H9 (cell line): ENCODE measurements around the gene CBLB. TPM values are rescaled to one million over a fixed set of nuclear protein-coding genes. Genes with fewer than 3 reads are reported as not detected.

Experiments used
- DNase-seq: peaks from one replicate; pipeline ENCODE4 v3.0.0-alpha.2; 2017
- H2AFZ ChIP-seq: one replicate; pipeline ENCODE4 v1.6.1; 2013; ENCODE audit warnings: mild to moderate bottlenecking, low read length, control low read depth, moderate library complexity
- H2AK5ac ChIP-seq: 2 replicates; pipeline ENCODE4 v1.6.1; 2013; ENCODE audit warnings: low read length, control low read depth, mixed read lengths; ENCODE audit not compliant: insufficient read length
- H2BK120ac ChIP-seq: one replicate; pipeline ENCODE4 v1.6.1; 2013; ENCODE audit warnings: low read depth, mild to moderate bottlenecking, low read length, control low read depth, inconsistent platforms; ENCODE audit not compliant: poor library complexity, severe bottlenecking
- H2BK12ac ChIP-seq: 2 replicates; pipeline ENCODE4 v1.6.1; 2013; ENCODE audit warnings: low read length, control low read depth, mixed read lengths, low read depth; ENCODE audit not compliant: insufficient read length
- H2BK15ac ChIP-seq: 2 replicates; pipeline ENCODE4 v1.6.1; 2013; ENCODE audit warnings: low read depth, low read length, control low read depth
- H2BK20ac ChIP-seq: one replicate; pipeline ENCODE4 v1.6.1; 2013; ENCODE audit warnings: low read depth, mild to moderate bottlenecking, low read length, control low read depth, inconsistent platforms; ENCODE audit not compliant: poor library complexity, severe bottlenecking
- H2BK5ac ChIP-seq: 2 replicates; pipeline ENCODE4 v1.6.1; 2013; ENCODE audit warnings: low read length, control low read depth, mixed read lengths; ENCODE audit not compliant: insufficient read length
- H3K14ac ChIP-seq: 2 replicates; pipeline ENCODE4 v1.6.1; 2013; ENCODE audit warnings: low read length, control low read depth; ENCODE audit not compliant: insufficient read depth
- H3K18ac ChIP-seq: 2 replicates; pipeline ENCODE4 v1.6.1; 2013; ENCODE audit warnings: low read depth, mild to moderate bottlenecking, mixed read lengths, low read length, control low read depth; ENCODE audit not compliant: insufficient read length
- H3K23ac ChIP-seq: 2 replicates; pipeline ENCODE4 v1.6.1; 2013; ENCODE audit warnings: low read length, control low read depth, mixed read lengths, low read depth; ENCODE audit not compliant: insufficient read length
- H3K23me2 ChIP-seq: 2 replicates; pipeline ENCODE4 v1.6.1; 2013; ENCODE audit warnings: low read depth, mild to moderate bottlenecking, mixed read lengths, low read length, control low read depth; ENCODE audit not compliant: insufficient read length, poor library complexity, severe bottlenecking
- H3K27ac ChIP-seq: 2 replicates; pipeline ENCODE4 v1.5.1; 2013; ENCODE audit warnings: low read length, control low read depth, mixed read lengths, low read depth; ENCODE audit not compliant: insufficient read length
- H3K27me3 ChIP-seq: 2 replicates; pipeline ENCODE4 v1.6.1; 2013; ENCODE audit warnings: low read length, control low read depth, inconsistent platforms; ENCODE audit not compliant: insufficient read depth
- H3K4ac ChIP-seq: 2 replicates; pipeline ENCODE4 v1.6.1; 2013; ENCODE audit warnings: low read depth, mild to moderate bottlenecking, control low read depth, inconsistent platforms, low read length, moderate library complexity
- H3K4me1 ChIP-seq: 2 replicates; pipeline ENCODE4 v1.6.1; 2013; ENCODE audit warnings: low read length, control low read depth, inconsistent platforms; ENCODE audit not compliant: insufficient read depth
- H3K4me2 ChIP-seq: 2 replicates; pipeline ENCODE4 v1.6.1; 2013; ENCODE audit warnings: low read length, control low read depth, mixed read lengths; ENCODE audit not compliant: insufficient read length, insufficient read depth
- H3K56ac ChIP-seq: 2 replicates; pipeline ENCODE4 v1.6.1; 2013; ENCODE audit warnings: low read depth, mild to moderate bottlenecking, mixed read lengths, low read length, control low read depth; ENCODE audit not compliant: insufficient read length
- H3K79me1 ChIP-seq: 2 replicates; pipeline ENCODE4 v1.6.1; 2013; ENCODE audit warnings: low read depth, mild to moderate bottlenecking, moderate library complexity, low read length, control low read depth, inconsistent platforms; ENCODE audit not compliant: insufficient read depth, poor library complexity, severe bottlenecking
- H3K79me2 ChIP-seq: 2 replicates; pipeline ENCODE4 v1.6.1; 2013; ENCODE audit warnings: low read length, control low read depth, inconsistent platforms; ENCODE audit not compliant: insufficient read depth
- H3K9ac ChIP-seq: 2 replicates; pipeline ENCODE4 v1.6.1; 2013; ENCODE audit warnings: low read length, control low read depth, mixed read lengths; ENCODE audit not compliant: insufficient read length; ENCODE audit errors: extremely low read depth
- H3K9me3 ChIP-seq: one replicate; pipeline ENCODE4 v1.6.1; 2013; ENCODE audit warnings: low read depth, low read length, inconsistent platforms; ENCODE audit not compliant: control insufficient read depth
- H3T11ph ChIP-seq: one replicate; pipeline ENCODE4 v1.6.1; 2013; ENCODE audit warnings: mild to moderate bottlenecking, low read length, control low read depth, inconsistent platforms
- H4K20me1 ChIP-seq: one replicate; pipeline ENCODE4 v1.6.1; 2013; ENCODE audit not compliant: control insufficient read depth, insufficient read length, insufficient read depth
- H4K5ac ChIP-seq: 2 replicates; pipeline ENCODE4 v1.6.1; 2013; ENCODE audit warnings: low read depth, mild to moderate bottlenecking, mixed read lengths, low read length, control low read depth; ENCODE audit not compliant: insufficient read length
- H4K8ac ChIP-seq: replicated peaks from 2 replicates; pipeline ENCODE4 v1.6.1; 2013; ENCODE audit warnings: low read length, control low read depth, mixed read lengths, low read depth; ENCODE audit not compliant: insufficient read length
- H4K91ac ChIP-seq: 2 replicates; pipeline ENCODE4 v1.6.1; 2013; ENCODE audit warnings: low read depth, mild to moderate bottlenecking, moderate library complexity, mixed read lengths, low read length, control low read depth; ENCODE audit not compliant: insufficient read length
- H3K27ac Mint-ChIP-seq, 3 experiments: 2 replicates in 2 of 3; 3 replicates in 1 of 3; pipeline ENCODE4 v1.8.0; 2020 to 2021; ENCODE audit warnings: mixed read lengths in 3 of 3, mild to moderate bottlenecking in 1 of 3, moderate library complexity in 1 of 3
- H3K27me3 Mint-ChIP-seq: 2 replicates; pipeline ENCODE4 v1.8.0; 2021; ENCODE audit warnings: low read depth, mild to moderate bottlenecking, moderate library complexity, mixed read lengths
- H3K36me3 Mint-ChIP-seq, 3 experiments: 2 replicates in 2 of 3; 3 replicates in 1 of 3; pipeline ENCODE4 v1.8.0; 2020 to 2021; ENCODE audit warnings: low read depth in 3 of 3, mixed read lengths in 3 of 3; ENCODE audit not compliant: insufficient read depth in 1 of 3
- H3K4me1 Mint-ChIP-seq, 2 experiments: 2 replicates each; pipeline ENCODE4 v1.8.0; 2020; ENCODE audit warnings: mixed read lengths in 2 of 2
- H3K4me3 Mint-ChIP-seq, 2 experiments: 2 replicates in 1 of 2; 3 replicates in 1 of 2; pipeline ENCODE4 v1.8.0; 2020 to 2021; ENCODE audit warnings: mild to moderate bottlenecking in 2 of 2, mixed read lengths in 2 of 2, moderate library complexity in 1 of 2
- H3K9me3 Mint-ChIP-seq, 2 experiments: 2 replicates in 1 of 2; 3 replicates in 1 of 2; pipeline ENCODE4 v1.8.0; 2020; ENCODE audit warnings: mild to moderate bottlenecking in 2 of 2, mixed read lengths in 2 of 2, moderate library complexity in 1 of 2
- CTCF ChIP-seq: fragments of 200-600 bp; sonication (generic); conservative IDR thresholded peaks from 3 replicates; pipeline ENCODE4 v1.8.0; 2021; ENCODE audit warnings: antibody characterized with exemption, mild to moderate bottlenecking
- total RNA-seq: library from RNA; stranded (reverse); gene quantifications from 2 replicates; pipeline ENCODE4 v1.2.1, GENCODE V29; 2021

Gene CBLB
- total RNA-seq, 1 experiment from 2014 or later, result 25.7 TPM

GRCh38 chr3:105844704-105845103 lies 24.1 kb downstream of the CBLB start:
- no peak overlapping the region for H4K5ac ChIP-seq
- H3K18ac ChIP-seq, result no peak overlapping the region
- no peaks in the 10 kb centered on the region for H3K4me1 ChIP-seq
- H3K4ac ChIP-seq, result no peak overlapping the region
- H3K27me3 ChIP-seq, result no peaks in the 10 kb centered on the region
- H2BK15ac ChIP-seq, result no peak overlapping the region
- no peak overlapping the region for H3T11ph ChIP-seq
- no peak overlapping the region for H3K4me2 ChIP-seq
- no peak overlapping the region for H2BK120ac ChIP-seq
- peaks cover 7 to 29% of the 10 kb centered on the region in 2 experiments for H3K4me1 Mint-ChIP-seq
- no peak overlapping the region for H3K23ac ChIP-seq
- no peak overlapping the region for H4K91ac ChIP-seq
- no peak for DNase-seq
- no peak overlapping the region for H3K14ac ChIP-seq
- peaks cover 0 to 14% (median 6%) of the 10 kb centered on the region in 3 experiments; a peak in 3 of 7 replicates for H3K36me3 Mint-ChIP-seq
- H2AK5ac ChIP-seq, result no peak overlapping the region
- no peaks in the 10 kb centered on the region for H3K23me2 ChIP-seq
- H4K8ac ChIP-seq, result no peak overlapping the region
- H3K79me2 ChIP-seq, result no peaks in the 10 kb centered on the region
- H3K79me1 ChIP-seq, result no peaks in the 10 kb centered on the region
- H3K27me3 Mint-ChIP-seq, result no peaks in the 10 kb centered on the region
- H3K9me3 Mint-ChIP-seq, result no peaks in the 10 kb centered on the region
- no peak overlapping the region for H2BK12ac ChIP-seq
- H3K56ac ChIP-seq, result no peak overlapping the region
- H3K9ac ChIP-seq, result no peak overlapping the region
- H2AFZ ChIP-seq, result no peak overlapping the region
- no peak overlapping the region for H2BK5ac ChIP-seq
- H3K27ac ChIP-seq, result no peak overlapping the region
- H2BK20ac ChIP-seq, result no peak overlapping the region
- no peaks in the 10 kb centered on the region for H3K9me3 ChIP-seq
- H3K27ac Mint-ChIP-seq, result no peak overlapping the region; a peak in 1 of 7 replicates
- no peak for TF ChIP-seq CTCF
- no peak overlapping the region for H3K4me3 Mint-ChIP-seq
- H4K20me1 ChIP-seq, result no peaks in the 10 kb centered on the region
